Stimulated activated naive CD8-positive, alpha-beta T cell treated with anti-CD3 and anti-CD28 coated beads, Interleukin-15, Interleukin-2, amounts not matched to agents 100 ng/mL and 50 ng/mL, for 24 hours (primary cell): ENCODE data around the gene LMO4.

ENCODE experiments used
- H3K27ac Mint-ChIP-seq: one replicate; pipeline ENCODE4 v1.8.0; 2021; ENCODE audit warnings: mild to moderate bottlenecking, mixed read lengths
- H3K27me3 Mint-ChIP-seq: one replicate; pipeline ENCODE4 v1.8.0; 2021; ENCODE audit warnings: mixed read lengths
- H3K36me3 Mint-ChIP-seq: one replicate; pipeline ENCODE4 v1.8.0; 2021; ENCODE audit warnings: low read depth, mixed read lengths
- H3K4me1 Mint-ChIP-seq: one replicate; pipeline ENCODE4 v1.8.0; 2021; ENCODE audit warnings: low read depth, mixed read lengths
- H3K4me3 Mint-ChIP-seq: one replicate; pipeline ENCODE4 v1.8.0; 2021; ENCODE audit warnings: mild to moderate bottlenecking, mixed read lengths
- H3K9me3 Mint-ChIP-seq: one replicate; pipeline ENCODE4 v1.8.0; 2021; ENCODE audit warnings: mixed read lengths

Gene LMO4, protein sequence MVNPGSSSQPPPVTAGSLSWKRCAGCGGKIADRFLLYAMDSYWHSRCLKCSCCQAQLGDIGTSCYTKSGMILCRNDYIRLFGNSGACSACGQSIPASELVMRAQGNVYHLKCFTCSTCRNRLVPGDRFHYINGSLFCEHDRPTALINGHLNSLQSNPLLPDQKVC

GRCh38 chr1:87328272-87329050 lies at the start of gene LMO4:
Gene LMO4, plus strand, starts transcription at chr1:87328880. Its CDS starts 3,136 bp downstream, at chr1:87332016.
- H3K4me3 Mint-ChIP-seq: peak within 1 kb of the TSS; percentile 84
- peaks cover 45% of the 10 kb centered on the region for H3K4me1 Mint-ChIP-seq
- no peaks in the 10 kb centered on the region for H3K27me3 Mint-ChIP-seq
- peak within 1 kb of the TSS; percentile 89 for H3K27ac Mint-ChIP-seq
- H3K36me3 Mint-ChIP-seq: peaks cover 11% of the 10 kb centered on the region
- no peaks in the 10 kb centered on the region for H3K9me3 Mint-ChIP-seq

DNA sequence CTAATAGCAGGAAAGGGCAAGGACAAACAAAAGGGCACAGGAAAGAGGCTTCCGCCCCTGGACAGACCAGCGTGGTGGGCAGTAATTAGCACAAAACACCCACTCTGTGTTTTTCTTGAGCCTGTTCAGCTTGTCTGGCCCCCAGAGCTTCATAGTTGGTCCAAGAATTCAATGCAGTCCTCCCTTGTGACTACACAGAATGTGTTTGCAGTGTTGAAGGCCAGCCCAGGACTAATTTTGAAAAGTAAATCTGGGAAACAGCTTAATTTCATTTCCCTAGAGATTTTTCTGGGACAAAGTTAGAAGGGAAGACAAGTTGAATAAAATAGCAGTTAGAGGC lies 49.2 kb upstream of the LMO4 start:
- Mint-ChIP-seq H3K4me3 (no peak overlapping the region), H3K36me3 (no peaks in the 10 kb centered on the region), H3K27me3 (peaks cover 20% of the 10 kb centered on the region)

GRCh38 chr1:87279966-87280535 lies 48.6 kb upstream of the LMO4 start:
- H3K27ac Mint-ChIP-seq: no peak overlapping the region
- H3K9me3 Mint-ChIP-seq: no peaks in the 10 kb centered on the region
- H3K4me3 Mint-ChIP-seq: no peak overlapping the region
- no peaks in the 10 kb centered on the region for H3K4me1 Mint-ChIP-seq
- no peaks in the 10 kb centered on the region for H3K36me3 Mint-ChIP-seq
- H3K27me3 Mint-ChIP-seq: peaks cover 15% of the 10 kb centered on the region

More for the DNA sequence above, 49.2 kb upstream of the LMO4 start:
- Mint-ChIP-seq H3K27ac (no peak overlapping the region), H3K4me1 (no peaks in the 10 kb centered on the region), H3K9me3 (no peaks in the 10 kb centered on the region)

- no peaks in the 10 kb centered on the region for H3K36me3 Mint-ChIP-seq
- H3K9me3 Mint-ChIP-seq: no peaks in the 10 kb centered on the region
- no peaks in the 10 kb centered on the region for H3K4me1 Mint-ChIP-seq
- no peak overlapping the region for H3K4me3 Mint-ChIP-seq
- H3K27me3 Mint-ChIP-seq: peaks cover 5% of the 10 kb centered on the region
- no peak overlapping the region for H3K27ac Mint-ChIP-seq
Measured at GRCh38 chr1:87284456-87285240, 44.0 kb upstream of the LMO4 start.

DNA sequence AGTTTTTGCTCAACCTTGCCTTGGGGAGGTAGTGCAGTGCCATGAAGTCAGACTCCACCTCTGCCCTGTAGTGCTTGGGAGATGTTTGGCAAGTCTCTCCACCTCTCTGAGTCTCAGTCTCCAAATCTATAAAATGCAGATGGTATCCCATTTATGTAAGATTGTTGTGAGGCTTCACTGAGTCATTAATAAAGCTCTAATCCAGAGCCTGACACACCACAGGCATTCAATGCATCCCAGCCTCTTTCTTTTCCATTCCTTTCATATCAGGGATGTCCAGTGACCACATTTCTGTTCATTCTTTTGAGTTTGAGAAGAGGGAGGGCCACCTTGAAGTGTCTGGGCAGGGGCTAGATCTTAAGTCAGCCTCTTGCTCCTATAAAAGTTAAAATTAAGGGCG lies 37.6 kb upstream of the LMO4 start:
- H3K4me3 Mint-ChIP-seq: no peak overlapping the region
- H3K4me1 Mint-ChIP-seq: no peaks in the 10 kb centered on the region
- no peaks in the 10 kb centered on the region for H3K36me3 Mint-ChIP-seq
- peaks cover 8% of the 10 kb centered on the region for H3K27me3 Mint-ChIP-seq
- no peaks in the 10 kb centered on the region for H3K9me3 Mint-ChIP-seq
- H3K27ac Mint-ChIP-seq: no peak overlapping the region

DNA sequence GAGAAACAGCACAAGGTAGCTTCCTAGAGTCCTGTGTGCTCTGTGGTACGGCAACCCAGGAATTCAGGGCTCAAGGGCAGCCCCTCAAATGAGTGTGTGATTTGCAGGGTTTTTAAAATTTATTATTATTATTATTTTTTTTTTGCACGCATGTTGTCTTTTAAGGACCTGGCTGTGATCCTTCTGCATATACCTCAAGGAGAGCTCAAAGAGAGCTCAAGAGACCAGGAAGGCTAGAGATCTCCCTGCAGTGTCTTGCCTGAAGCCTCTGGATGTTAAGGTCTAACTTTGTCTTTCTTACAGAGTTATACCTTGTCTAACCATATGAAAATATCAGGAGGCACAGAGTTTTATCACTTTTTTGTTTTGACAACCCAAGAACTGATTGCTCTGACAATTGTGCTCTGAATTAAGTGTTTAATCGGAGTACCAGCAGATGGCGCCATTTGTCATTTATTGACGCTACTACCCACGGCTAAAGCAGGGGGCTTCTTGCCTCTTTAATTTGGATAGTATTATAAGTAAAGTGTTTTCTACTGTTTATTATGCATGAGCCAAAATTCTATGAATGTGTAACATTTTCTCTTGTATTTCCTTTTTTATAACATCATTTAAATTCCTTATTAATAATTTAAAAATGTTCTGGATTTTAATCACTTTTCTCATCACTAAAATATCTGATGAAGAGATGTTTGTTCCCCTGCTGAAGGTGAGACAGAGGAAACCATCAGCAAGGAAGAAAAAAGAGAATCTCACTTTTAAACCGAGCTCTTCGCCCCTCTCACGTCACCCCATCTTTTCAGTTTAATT lies 35.8 kb upstream of the LMO4 start:
- Mint-ChIP-seq H3K9me3 (no peaks in the 10 kb centered on the region), H3K4me3 (no peak overlapping the region), H3K27me3 (peaks cover 8% of the 10 kb centered on the region), H3K4me1 (no peaks in the 10 kb centered on the region), H3K36me3 (no peaks in the 10 kb centered on the region), H3K27ac (no peak overlapping the region)

DNA sequence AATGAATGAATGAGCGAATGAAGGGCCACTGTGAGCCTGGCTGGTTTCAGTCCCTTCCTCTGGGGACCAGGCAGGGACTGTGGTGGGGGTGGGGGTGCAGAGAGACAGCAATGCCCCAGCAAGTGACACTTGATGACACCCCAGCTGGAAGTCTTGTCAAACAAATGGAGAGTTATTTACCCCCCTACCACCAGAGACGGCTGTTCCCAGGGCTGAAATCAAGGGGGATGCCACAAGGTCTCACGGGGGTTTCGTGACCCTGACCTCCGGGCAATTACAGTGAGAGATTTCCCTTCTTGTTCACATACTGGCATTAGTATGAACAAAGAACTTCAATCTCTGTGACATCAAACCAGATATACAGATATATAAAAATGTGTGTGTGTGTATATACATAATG lies 34.0 kb upstream of the LMO4 start:
- no peaks in the 10 kb centered on the region for H3K9me3 Mint-ChIP-seq
- no peak overlapping the region for H3K4me3 Mint-ChIP-seq
- H3K36me3 Mint-ChIP-seq: no peaks in the 10 kb centered on the region
- H3K27ac Mint-ChIP-seq: no peak overlapping the region
- no peaks in the 10 kb centered on the region for H3K4me1 Mint-ChIP-seq
- peaks cover 8% of the 10 kb centered on the region for H3K27me3 Mint-ChIP-seq

DNA sequence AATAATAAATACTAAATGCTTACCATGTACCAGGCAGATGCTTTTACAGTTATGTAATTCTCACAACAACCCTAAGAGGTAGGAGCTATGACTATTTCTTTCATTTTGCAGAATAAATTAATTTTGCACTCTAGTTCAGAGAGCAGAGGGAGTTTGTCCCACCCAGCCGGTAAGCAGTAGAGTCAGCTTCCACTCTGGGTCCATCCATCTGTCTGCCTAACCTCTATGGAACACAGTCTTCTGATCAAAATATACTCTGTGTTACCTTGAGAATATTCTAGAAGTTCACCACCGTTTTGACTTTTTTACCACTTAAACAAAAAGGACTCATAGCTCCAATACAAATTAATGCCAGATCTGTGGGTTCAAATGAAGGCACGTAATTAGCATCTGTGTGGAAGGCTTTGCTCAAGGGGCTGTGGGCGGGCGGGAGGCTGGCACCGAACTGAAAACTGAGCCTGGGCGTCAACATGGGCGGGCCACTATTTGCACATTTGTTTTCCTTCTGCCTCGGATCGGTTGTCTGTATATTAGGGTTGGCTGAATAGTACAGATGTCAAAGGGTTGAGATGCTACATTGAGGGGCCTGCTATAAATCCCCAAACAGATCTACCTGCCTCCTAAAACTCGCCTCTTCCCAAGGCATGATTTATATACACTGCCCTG lies 33.1 kb upstream of the LMO4 start:
- no peak overlapping the region for H3K27ac Mint-ChIP-seq

DNA sequence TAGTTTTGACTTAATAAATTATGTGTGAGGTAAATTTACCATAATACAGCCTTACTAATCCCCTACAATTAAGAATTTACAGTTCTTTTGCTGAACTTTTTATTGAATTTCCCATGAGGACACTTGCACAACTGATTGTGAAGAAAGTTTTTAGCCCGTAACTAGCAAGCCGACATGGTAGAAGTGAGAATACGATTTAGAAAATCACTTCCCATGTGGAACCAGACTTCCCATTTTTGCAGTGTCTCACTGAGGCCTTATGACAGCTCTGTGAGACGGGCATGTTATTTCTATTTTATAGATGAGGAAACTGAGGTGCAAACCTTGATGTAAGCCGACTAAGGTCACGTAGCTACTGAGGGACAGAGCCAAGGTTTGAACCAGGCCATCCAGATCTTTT lies 32.5 kb upstream of the LMO4 start:
- Mint-ChIP-seq H3K4me1 (no peaks in the 10 kb centered on the region), H3K27ac (no peak overlapping the region), H3K36me3 (no peaks in the 10 kb centered on the region), H3K9me3 (no peaks in the 10 kb centered on the region), H3K4me3 (no peak overlapping the region), H3K27me3 (no peaks in the 10 kb centered on the region)

More for the DNA sequence above, 33.1 kb upstream of the LMO4 start:
- H3K27me3 Mint-ChIP-seq: peaks cover 2% of the 10 kb centered on the region
- H3K4me1 Mint-ChIP-seq: no peaks in the 10 kb centered on the region
- H3K9me3 Mint-ChIP-seq: no peaks in the 10 kb centered on the region
- H3K36me3 Mint-ChIP-seq: no peaks in the 10 kb centered on the region
- no peak overlapping the region for H3K4me3 Mint-ChIP-seq

DNA sequence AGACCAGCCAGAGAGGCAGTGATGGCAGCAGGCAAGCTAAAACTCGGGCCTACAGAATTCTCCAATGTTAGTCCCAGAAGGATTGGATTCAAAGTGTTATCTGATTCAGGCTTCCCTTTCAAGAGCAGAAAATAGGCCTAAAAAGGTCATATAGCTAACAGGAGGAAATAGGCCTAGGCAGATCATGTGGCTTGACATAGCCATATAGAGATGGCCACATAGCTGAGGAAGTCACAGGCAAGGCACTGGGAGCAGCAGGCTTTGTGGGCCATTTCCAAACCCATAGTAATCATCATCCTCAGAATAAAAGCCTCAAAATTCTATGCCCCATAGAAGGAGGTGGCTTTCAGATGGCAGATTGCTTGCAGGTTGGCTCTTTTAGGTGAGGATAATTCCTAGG lies 29.0 kb upstream of the LMO4 start:
- Mint-ChIP-seq H3K4me1 (no peaks in the 10 kb centered on the region), H3K9me3 (no peaks in the 10 kb centered on the region), H3K36me3 (no peaks in the 10 kb centered on the region), H3K27ac (no peak overlapping the region), H3K4me3 (no peak overlapping the region), H3K27me3 (no peaks in the 10 kb centered on the region)

DNA sequence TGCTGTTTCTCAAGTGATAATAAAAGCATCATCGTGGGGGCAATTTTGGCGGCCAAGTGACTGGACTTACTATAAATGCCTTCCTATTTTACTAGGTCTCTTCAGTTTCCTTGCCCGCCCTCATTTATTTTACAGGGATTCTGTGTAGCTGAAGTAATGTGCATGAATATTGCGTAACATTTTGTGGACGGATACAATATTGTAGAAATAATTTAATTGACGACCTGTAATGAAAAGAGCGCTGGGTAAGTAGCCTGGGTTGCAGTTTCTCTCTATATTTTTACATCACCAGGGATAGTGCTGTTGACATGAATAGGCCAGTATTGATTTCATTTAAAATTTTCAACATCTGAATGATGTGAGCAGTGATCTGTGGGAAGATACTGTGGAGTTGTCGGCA lies 28.1 kb upstream of the LMO4 start:
- Mint-ChIP-seq H3K4me1 (no peaks in the 10 kb centered on the region), H3K4me3 (no peak overlapping the region), H3K27ac (no peak overlapping the region), H3K9me3 (no peaks in the 10 kb centered on the region), H3K36me3 (no peaks in the 10 kb centered on the region), H3K27me3 (no peaks in the 10 kb centered on the region)

- no peak overlapping the region for H3K27ac Mint-ChIP-seq
- no peaks in the 10 kb centered on the region for H3K36me3 Mint-ChIP-seq
Measured at GRCh38 chr1:87305151-87305550, 23.5 kb upstream of the LMO4 start.

GRCh38 chr1:87305762-87306161 lies 22.9 kb upstream of the LMO4 start:
- no peaks in the 10 kb centered on the region for H3K27me3 Mint-ChIP-seq
- H3K4me1 Mint-ChIP-seq: no peaks in the 10 kb centered on the region
- no peak overlapping the region for H3K27ac Mint-ChIP-seq
- no peaks in the 10 kb centered on the region for H3K36me3 Mint-ChIP-seq
- H3K9me3 Mint-ChIP-seq: no peaks in the 10 kb centered on the region
- no peak overlapping the region for H3K4me3 Mint-ChIP-seq

More at GRCh38 chr1:87305151-87305550, 23.5 kb upstream of the LMO4 start:
- Mint-ChIP-seq H3K27me3 (no peaks in the 10 kb centered on the region), H3K4me3 (no peak overlapping the region), H3K4me1 (no peaks in the 10 kb centered on the region), H3K9me3 (no peaks in the 10 kb centered on the region)

- no peak overlapping the region for H3K27ac Mint-ChIP-seq
- no peaks in the 10 kb centered on the region for H3K9me3 Mint-ChIP-seq
- no peaks in the 10 kb centered on the region for H3K4me1 Mint-ChIP-seq
Measured at GRCh38 chr1:87307306-87307705, 21.4 kb upstream of the LMO4 start.

More at GRCh38 chr1:87307306-87307705, 21.4 kb upstream of the LMO4 start:
- Mint-ChIP-seq H3K27me3 (no peaks in the 10 kb centered on the region), H3K4me3 (no peak overlapping the region), H3K36me3 (no peaks in the 10 kb centered on the region)
